ENCODE results near the gene UBE3D.

DNA sequence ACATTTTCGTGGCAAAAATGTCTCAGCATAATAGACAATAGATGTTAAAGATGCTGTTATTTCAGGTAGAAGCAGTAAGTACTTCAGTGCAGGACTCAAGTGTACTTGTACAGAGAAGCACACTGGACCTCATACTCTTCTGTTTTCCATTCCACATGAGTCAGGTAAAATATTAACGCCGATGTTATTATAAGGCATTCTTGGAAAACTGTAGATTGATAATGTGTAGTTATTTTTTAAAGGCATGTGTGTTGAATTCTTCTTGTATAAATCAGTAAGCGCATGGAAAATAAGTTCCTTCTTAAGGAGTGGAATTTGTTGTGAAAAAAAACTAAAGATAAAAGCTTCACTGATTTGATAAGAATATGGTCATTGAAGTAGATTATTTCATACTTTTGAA lies 47.6 kb upstream of the UBE3D start:
- TF ChIP-seq, protein P1, sequence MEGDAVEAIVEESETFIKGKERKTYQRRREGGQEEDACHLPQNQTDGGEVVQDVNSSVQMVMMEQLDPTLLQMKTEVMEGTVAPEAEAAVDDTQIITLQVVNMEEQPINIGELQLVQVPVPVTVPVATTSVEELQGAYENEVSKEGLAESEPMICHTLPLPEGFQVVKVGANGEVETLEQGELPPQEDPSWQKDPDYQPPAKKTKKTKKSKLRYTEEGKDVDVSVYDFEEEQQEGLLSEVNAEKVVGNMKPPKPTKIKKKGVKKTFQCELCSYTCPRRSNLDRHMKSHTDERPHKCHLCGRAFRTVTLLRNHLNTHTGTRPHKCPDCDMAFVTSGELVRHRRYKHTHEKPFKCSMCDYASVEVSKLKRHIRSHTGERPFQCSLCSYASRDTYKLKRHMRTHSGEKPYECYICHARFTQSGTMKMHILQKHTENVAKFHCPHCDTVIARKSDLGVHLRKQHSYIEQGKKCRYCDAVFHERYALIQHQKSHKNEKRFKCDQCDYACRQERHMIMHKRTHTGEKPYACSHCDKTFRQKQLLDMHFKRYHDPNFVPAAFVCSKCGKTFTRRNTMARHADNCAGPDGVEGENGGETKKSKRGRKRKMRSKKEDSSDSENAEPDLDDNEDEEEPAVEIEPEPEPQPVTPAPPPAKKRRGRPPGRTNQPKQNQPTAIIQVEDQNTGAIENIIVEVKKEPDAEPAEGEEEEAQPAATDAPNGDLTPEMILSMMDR (conservative IDR thresholded peaks at IDR 0.05; ENCODE audit: low read depth, low read length): no peak
- TF ChIP-seq EZH2 (IDR thresholded peaks at IDR 0.05; ENCODE audit: borderline replicate concordance, low read depth, low read length, poor library complexity, severe bottlenecking): no peak
